Endothelial cell of hepatic sinusoid (primary cell): ENCODE measurements around the gene ANXA6.

Experiments
- in situ Hi-C: cut with HindIII; loops from 2 replicates; pipeline ENCODE4 v1.10.0; 2017; ENCODE audit warnings: low sequenced_read_pairs

ANXA6 gene

DNA sequence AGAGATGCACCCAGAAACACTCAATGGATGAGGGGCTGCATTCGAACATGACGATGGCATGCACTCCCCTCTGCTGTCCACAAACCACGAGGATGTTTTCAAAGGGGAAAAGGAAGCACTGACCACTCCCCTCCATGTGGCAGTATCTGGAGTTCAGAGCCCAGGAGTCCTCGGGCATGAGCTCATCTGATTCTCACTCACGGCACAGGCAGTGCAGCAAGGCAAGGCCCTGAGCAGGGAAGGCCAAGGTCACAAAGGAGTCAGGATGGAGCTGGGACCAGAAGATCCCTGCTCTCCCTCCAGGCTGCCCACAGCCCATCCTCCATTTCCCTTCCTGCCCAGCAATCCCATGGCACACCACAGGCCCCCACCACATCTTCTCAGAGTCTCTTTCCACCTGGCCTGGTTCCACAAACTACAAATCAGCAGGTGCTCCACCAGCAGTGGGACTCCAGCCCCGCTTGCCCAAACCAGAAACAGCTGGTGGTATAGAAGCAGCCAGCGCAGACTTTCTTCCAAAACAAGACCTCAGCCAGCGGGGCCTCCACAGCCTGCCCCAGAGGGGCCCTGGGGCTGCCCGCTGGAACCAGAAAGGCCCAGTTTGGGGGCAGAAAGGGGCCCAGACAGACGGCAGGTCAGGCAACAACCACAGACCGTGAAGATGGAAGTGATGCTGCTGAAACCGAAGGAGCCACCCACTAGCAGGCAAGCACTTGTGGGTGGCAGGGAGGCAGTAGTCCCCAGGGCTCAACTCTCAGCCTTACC is 89.0 kb downstream of the ANXA6 start:
- in situ Hi-C loops = no loop called here

DNA sequence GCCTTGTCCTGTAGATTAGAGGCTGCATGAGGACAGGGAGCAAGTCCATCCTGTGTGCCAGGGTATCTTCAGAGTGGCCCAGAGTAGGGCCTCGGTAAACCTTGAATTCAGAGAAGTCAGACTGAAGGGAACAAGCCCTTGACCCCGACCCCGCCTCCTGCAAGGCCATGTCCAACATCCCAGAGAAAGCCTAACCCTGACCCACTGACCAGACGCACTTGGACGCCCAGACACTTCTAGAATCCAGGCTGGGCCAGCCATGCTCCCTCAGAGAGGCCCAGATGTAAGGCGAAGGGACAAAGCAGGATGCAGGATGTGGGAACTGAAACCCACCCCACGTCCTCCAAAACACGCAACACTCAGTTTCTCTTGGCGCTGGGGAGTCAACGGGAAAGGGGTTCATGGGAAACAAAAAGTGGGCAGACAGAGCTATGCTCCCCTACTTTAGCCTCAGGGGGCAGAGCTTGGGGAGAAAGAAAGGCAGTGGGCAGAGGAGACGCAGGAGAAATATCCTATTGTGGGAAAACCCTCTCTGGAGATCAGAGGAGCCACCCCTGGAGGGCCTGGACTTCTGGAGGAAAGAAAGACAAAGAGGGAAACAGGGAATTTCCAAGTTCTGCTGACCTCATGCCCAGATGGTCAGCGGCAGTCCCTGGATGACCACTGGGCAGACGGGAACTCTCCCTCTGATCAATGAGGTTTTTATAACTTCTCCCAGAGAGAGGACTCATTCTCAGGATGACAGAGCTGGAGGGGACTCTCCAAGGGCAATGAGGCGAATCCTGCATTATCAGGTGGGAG is 89.7 kb downstream of the ANXA6 start:
- in situ Hi-C loops = no loop called here

DNA sequence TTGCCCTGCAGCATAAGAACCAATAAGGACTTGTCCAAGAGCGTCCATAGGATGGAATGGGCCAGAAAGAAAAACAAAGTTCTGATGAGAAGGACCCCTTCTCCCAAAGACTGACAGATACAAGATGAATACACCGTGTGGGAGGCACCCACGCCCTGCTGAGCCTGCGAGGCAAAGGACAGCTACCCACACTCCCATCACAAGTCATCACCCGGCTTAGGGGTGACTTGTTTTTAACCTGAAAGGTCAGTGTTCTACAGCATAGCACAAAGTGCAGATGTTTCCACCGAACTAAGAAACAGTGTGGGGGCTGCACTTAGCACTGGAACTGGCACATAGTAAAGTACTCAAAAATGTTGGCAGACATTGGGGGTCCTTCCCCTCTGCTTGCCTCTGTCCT is 90.7 kb downstream of the ANXA6 start:
- in situ Hi-C loops = no loop called here

DNA sequence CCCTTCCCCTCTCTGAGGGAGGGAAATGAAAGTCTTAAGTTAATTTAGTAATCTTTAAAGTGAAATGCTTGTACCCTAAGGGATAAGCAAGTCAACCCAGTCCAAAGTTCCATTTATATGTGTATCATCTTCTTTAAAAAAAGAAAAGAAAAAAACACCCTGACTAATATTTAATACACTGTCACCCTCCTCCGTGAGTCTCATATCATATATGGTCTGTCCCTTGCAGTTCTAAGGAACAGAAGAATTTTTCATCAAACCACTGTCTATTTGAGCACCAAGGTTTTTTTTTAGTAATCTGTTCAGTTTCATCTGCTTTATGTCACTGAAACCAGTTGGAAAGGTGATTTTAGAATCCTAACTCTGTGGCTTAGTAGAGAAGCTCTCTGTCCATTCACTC is 92.0 kb downstream of the ANXA6 start:
- in situ Hi-C loops = no loop called here

DNA sequence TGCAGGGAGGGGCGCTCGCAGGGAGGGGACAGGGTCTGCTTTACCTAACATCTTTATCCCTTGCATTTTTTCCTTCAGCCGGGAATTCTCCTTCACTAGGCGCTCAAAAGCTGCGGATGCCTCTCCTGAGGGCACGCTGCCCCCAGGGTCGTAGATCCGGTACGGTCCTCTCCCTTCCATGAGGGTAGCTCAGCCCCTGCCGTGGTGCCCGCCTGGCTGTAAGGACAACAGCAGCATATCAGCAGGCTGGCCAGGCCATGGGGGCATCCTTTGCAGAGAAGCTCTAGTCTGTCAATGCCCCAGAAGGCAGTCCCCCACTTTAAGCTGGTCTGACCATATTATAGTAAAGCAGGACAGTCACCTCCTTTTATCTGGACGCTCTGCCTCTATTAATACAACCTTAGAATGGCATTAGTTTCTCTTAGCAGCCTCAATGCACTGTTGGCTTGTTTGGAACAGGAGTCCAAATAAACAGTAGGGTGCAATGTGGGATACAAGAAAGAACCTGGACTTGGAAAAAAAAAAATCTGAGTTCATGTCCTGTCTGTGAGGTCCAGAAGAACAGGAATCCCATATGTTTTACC is 92.6 kb downstream of the ANXA6 start:
- in situ Hi-C loops = no loop called here

DNA sequence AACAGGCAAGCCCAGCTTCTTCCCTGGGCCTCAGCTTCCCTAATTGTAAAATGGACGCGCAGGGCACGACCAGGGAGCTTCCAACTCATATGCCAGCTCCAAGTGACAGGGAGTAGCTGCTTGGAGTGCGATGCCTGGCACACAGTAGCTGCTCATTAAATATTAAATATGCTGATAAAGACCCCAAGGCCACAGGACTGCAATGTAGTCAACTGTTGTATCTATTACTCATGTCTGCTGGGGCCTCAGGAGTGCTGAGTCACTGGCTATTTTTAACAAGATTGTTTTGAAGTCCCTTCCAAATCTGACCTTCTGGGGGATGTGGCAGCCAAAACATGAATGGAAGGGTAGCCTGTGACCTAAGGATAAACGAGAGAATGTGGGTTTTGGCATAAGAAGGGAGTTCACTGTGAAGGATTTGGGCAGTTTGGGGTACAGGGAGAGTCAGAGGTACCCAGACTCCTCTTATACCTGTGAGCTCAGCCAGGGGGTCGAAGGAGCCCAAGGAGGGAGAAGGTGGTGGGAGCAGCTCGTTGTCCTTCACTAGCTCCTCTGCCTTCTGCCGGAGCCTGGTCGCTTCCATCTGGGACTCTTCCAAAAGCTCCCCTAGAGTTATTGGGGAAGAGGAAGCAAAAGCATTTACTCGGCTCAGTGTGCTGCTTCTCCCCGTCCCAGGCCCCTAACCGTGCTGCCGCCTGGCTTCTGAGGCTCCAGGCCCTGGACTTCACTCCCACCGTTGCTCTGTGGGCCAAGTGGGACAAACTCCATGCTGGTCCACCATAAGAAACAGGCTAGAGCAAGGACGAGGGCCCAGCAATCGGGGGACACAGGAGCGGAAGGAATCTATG is 94.2 kb downstream of the ANXA6 start:
- in situ Hi-C loops = no loop called here

DNA sequence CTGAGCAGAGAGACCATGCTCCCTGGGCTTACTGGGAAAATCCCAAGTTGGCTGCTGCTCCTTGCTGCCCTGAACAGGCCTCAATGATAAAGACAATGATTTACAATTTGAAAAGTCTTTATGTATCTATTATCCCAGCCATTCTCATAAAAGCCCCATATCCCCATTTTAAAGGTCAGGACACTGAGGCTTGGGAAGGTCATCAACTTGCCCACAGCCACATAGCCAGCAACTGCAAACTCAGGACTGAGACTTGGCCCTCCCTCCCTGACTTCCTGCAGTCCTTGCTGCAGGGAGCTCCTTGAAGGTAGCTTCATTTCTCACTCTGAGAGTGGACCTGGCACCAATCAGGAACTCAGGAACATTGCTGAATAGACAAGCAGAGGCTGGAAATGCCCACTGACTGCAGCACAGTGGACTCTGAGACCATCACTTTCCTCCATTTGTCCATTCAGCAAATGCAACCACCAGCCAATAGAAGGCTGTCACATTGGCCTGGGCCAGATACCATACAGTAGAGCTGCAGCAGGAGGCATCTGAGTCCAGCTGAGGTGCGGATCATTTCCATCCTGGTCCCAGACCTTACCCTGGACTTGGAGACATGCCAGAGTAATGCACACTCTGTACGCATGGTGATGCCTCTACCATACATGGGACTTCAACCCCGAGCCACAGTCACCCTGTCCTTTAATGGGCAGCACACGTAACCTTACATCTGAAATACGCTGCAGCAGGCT is 95.0 kb downstream of the ANXA6 start:
- in situ Hi-C loops = no loop called here

DNA sequence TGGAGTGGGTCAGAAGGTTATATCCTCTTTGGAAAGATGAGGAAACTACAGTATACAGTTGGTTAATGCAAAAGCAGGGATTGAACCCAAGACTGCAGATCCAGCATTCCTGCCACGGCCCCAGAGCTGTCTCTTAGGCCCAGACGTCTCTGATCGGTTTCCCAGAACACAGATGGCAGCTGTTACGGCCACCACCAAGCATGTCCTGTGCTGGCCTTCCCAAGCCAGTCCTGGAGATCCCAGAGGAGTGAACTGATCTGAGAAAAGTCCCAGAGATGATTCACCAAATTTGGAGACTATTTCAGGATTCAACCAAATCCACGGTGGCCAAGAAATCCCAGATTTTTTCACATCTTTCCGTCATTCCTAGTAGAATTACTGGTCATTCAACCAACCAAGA is 96.8 kb downstream of the ANXA6 start:
- in situ Hi-C loops = no loop called here

DNA sequence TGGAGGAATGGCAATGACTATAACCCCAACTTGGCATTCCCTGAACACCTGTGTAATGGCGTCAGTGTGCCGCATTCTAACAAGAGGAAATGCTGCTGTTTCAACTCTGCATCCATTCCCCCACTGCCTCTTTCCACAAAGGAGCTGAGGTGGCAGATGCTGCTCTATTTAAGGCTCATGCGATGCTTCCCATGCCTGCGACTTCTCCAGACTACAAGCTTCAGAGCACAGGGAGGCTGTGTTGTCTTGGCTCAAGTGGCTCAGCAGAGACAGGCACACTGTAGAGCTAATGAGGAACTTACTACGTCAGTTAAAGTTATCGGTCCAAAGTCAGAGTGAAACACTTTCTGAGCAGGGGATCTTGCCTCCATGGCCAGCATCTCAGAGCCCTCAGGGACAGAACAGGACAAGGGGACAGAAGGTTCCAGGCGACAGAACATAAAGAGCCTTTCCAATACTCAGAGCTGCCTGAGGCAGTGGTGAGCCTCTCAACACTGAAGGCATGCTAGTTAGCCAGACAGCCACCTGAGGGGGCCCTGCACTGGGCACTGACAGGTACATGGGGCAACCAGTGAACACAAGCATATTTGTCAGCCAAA is 98.6 kb downstream of the ANXA6 start:
- in situ Hi-C loops = loop anchor here (5.0 kb wide), 1 partner anchor 78 kb away; no protein-coding TSS in a partner anchor

DNA sequence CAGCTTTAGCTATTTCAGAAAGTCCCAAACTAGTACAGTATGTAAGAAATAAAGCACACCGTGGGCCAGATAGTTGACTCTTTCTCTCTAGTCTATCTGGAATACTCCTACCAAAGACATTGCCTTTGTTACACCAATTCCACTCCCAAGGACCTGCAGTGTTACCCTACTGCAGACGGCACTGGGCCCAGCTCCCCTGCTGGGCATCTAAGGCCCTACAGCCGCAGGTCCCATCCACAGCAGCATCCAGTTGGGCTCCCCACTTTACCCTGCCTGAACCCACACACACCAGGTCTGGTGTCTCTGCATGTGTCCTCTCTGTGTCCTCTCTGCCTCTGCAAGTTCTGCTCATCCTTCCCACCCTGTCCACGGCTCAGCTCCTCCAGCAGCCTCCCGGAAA is 99.3 kb downstream of the ANXA6 start:
- in situ Hi-C loops = loop anchor here (5.0 kb wide), 1 partner anchor 79 kb away; no protein-coding TSS in a partner anchor

DNA sequence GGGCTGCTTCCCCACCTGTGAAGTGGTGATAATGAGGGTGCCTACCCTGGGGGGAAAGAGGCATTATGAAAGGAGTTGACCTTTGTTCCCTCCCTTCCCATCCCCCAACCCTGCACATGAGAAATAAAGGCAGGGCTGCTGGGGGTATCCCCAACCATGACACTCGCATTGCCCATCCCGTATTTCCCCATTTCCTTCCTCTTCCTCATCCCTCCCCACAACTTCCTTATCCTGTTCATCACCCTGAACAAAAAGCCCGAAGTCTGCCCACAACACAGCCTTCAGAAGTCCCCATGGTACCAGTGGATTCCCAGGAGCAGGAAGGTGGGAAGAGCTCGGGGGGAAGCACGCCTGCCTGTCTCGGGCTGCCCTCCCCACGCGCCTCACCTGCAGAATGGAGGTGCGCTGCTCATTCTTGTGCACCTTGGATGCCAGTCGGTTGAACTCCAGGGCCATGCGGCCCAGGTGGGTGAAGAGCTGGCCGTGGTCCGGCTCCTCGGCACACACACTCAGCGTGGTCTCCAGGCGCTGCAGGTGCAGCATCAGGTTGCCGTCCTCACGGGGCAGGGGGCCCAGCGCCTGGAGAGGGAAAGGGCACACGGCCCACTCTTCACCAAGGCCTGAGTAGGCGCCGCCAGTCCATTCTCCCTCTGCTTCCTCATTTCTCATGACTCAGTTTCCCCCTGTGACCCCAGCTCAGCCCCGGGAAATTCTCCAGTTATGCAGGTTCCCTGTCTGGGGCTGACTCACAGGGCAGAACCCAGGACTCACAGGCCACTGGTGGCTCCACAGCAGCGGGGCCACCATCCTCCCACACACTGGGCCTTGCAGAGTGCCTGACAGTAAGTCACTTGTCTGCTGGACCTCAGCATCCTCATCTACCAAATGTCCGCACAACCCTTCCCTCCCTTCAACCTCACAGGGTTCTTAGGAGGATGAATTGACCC is 100.9 kb downstream of the ANXA6 start:
- in situ Hi-C loops = loop anchor here (5.0 kb wide), 1 partner anchor 81 kb away; no protein-coding TSS in a partner anchor

DNA sequence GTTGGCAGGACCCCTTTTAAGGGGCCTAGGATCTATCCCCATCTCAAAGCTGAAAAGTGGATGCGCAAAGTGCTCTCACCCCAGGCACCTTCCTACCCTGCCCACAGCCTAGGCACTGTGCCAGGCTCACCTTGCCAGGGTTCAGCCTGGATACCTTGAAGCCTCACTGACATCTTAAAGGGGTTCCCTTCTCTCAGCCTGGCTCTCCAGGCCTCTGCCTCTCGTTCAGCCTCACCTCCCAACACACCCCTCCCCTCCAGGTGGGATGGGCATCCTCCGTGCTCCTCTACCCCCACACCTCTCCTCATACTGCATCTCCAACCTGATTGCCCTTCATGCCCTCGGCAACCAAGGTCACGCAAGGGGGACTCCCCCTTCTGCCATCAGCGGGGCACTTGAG is 102.2 kb downstream of the ANXA6 start:
- in situ Hi-C loops = loop anchor here (5.0 kb wide), 1 partner anchor 82 kb away; no protein-coding TSS in a partner anchor

DNA sequence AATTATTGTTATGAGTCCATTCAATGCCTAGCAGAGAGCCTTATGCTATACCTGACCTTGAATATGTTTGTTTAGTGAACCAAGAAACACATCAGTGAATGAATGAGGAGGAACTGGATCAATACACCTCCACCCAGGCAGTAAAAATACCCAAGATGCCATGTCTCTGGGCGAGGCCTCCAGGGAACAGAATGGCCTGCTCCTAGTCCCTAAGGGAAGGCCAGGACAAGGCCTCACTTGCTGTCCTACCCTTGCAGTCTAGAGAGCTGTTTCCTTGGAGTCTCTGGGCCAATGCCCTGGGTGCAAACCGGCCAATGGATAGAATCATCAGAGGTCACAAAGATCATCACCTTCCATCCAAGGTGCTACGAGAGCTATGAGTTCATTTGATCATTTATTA is 102.9 kb downstream of the ANXA6 start:
- in situ Hi-C loops = loop anchor here (5.0 kb wide), 1 partner anchor 83 kb away; no protein-coding TSS in a partner anchor

DNA sequence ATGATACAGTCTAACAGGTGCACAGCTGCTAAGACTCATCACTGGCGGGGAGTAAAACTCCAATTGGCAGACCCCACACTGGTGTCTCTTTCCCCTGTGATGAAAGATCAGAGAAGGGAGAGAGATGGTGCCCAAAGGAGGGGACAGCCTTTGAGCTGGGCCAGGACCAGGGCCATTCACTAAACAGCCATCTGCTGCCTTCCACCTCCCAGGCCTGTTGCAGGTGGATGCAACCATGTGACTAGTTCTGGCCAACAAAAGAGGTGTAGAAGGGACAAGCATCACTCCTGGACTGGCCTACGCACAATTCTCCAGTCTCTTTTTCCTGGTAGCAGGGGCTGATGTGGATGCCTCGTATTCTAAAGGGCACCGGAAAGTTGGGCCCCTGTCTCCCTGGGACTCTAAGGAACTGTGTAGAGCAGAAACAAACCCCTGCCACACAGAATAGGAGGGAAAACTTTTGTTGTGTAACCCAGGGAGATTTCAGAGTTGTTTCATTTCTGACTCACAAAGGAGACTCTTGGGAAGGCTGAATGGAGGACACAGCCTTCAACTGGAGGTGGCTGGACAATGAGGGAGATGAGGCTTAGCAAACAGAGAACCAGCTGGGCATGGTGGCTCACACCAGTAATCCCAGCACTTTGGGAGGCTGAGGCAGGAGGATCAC is 103.7 kb downstream of the ANXA6 start:
- in situ Hi-C loops = no loop called here

DNA sequence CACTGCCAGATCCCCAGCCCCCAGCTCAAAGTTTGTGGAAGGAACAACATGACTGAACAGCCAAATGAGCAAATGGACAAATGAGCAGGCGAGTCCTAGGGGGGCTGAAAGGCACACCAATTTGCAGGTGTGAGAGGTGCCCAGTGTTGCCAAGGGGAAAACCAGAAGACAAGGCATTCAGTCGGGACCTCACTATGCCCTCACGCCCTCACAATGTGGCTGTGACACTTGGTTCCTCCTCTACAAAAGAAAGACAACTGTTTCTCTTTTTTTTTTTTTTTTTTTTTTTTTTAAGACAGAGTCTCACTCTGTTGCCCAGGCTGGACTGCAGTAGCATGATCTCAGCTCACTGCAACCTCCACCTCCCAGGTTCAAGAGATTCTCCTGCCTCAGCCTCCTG is 104.7 kb downstream of the ANXA6 start:
- in situ Hi-C loops = no loop called here

DNA sequence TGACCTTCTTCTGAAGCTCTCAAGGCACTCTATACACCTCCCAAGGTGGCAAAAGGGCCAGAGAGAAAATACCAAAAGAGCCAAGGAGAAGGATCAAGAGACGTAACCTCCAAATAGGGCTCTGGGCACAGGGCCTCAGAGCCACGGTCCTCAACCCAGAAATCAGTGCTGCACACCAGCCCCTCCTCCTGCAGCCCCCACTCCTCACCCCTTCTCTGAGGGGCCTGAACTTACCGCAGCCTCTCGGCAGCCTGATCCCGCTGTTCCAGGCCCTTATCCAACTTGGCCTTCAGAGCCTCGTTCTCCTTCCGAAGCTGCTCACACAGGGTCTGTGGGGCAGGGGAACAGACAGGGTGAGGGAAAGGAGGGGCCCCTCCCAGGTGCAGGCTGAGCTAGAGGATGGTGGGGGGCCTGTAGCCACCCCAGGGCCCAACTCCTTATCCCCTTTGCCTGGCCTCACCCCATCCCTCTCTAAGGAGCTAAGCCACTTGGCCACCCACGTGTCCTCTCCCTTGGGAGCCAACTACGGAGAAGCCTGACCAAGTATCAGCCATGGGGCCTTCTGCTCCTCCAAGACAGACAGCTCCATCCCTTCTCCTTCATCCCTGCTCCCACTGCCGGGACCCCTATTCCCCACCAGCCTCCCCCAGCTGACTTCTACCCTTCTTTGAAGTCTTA is 105.5 kb downstream of the ANXA6 start:
- in situ Hi-C loops = no loop called here
